HG03469 (cell line): ENCODE data around the gene ARID5B.
A peak's percentile ranks its signal among the peaks of the same experiment; 100 is the strongest.

Source experiments
- ATAC-seq: cut with Tn5 transposase; IDR thresholded peaks from one replicate; pipeline ENCODE4 v1.9.1; 2021; ENCODE audit warnings: mild to moderate bottlenecking, moderate library complexity, moderate number of reproducible peaks; ENCODE audit not compliant: unreplicated experiment

The ARID5B gene

DNA sequence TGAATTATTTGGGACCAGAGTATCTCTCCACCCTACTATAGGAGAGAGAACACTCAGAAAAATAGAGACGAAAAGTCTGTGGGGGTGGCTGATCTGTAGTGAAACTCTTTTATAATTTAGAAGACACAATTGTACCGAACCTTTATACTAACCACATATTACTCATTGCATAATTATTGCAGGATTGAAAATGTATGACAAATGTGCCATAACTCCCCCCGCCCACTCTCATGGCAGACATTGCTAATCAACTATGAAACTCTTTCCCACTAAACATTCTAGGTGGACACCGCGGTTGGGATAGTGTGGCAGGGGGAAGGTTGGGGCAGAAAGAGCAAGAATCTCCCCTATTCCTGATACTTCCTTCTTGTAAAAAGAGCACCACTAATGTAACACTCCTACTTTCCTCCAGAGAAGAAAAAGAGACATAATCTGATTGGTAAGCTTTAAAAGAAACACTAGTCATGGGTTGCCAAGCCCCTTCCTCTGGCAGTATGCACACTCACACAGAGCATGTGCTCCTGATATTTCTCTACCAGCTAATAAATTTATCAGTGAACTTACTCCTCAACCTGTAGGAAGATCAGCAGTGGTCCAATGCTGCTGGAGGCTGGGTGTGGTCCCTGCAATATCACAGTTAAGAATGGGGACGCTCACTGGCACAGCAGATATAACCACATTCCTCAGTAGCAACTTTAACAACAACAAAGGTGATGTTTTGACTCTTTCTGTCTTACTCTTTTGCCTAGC lies 18.7 kb upstream of the ARID5B start:
- peak; percentile 41 for ATAC-seq

DNA sequence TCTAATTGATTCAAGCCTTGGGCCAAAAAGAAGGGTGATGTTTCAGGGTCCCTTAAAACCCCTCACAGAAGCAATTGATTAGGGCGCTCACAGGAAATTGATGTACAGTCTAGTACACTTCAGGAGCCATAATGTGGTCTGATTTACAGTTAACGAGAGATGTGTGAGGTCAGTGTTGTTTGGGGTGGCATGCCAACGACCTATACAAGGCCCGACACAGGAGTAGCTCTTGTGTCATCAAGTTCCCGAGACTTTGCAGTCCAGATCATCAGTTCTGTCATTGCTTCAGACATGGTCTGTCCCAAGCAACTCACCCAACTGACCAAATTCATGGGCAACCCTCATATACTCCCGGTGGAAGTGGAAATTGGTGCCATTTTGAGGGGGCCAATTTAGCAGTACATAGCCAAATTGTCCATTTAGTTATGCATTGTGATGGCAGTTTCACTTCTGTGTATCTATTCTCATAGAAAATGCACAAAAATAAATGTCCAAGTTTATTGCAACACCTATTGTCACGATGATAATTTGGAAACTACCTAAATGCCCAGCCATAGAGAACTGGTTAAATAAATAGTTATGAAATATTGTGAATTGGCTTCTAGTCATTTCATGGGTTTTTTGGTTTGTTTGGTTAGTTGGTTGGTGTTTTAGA lies 18.0 kb upstream of the ARID5B start:
- no peak for ATAC-seq

DNA sequence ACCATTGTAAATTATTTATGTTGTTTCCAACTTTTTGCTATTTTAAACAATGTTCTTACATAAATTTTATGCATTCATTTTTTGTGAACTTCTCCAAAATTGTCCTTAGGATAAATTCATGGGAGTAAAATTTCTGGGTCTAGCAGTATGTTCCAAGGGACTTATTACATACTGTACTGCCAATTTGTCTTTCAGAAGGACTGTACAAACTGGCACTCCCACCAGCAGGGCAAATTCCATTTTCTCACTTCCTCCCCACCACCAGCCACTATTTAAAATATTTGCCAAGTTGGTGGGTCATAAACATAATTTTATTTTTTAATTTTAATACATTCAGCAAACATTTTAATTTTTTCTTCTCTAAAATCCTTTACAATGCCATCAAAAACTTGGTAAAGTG lies 13.7 kb upstream of the ARID5B start:
- ATAC-seq, result no peak

DNA sequence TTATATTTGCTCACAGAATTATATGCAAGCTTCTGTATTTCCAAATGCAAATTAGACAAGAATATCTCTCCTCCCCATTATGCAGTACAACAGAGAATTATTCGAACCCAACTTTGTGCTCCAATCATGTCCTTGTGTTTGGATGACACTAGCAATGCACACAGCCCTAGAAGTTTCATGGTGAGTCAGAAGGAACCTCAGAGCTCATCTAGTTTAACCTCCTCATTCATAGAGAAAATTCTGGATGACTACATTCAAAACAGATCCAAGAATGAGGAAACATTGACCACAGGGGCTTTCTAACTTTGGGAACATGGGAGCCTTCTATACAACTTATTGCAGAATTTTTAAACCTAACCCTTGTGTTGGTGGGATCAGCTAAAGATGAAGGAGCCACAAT lies 12.8 kb upstream of the ARID5B start:
- ATAC-seq, result no peak

DNA sequence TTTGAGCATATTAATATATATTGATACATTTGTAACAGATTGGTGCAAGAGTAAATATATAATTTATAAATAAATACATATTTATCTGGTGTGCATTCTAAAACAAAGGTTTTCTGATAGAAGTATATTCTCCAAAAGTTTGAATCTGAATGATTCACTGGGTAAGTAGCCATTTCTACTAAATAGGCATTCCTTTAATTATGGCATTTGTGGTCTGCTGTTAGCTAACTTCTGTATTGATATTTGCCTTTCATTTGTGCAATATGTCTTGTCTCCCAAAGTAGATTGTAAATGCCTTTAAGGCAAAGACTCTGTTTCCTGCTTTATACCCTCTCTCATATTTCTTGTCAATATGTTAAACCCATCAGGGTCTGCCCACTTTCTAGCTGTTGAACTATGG lies 11.1 kb upstream of the ARID5B start:
- no peak for ATAC-seq

DNA sequence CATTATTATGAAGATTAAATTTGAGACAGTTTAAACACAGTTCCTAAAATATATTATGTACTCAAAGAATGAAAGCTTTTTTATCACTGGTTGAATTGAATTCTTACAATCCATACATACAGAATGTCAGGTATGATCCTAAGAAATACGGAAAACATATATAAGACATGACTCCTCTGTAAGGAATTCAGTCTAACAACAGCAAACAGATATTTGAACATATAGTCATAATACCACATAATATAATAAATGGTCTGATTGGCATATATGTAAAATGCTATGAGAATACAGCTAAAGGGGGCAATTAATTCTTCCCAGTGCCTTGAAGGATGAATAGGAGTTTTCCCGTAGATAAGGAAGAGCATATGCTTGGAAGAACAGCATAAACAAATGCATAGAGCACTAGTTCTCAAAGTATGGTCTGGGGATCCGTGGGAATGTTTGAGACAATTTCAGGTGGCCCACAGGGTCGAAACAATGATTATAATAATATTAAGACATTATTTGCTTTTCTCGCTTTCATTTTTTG lies 10.6 kb upstream of the ARID5B start:
- ATAC-seq, result no peak

DNA sequence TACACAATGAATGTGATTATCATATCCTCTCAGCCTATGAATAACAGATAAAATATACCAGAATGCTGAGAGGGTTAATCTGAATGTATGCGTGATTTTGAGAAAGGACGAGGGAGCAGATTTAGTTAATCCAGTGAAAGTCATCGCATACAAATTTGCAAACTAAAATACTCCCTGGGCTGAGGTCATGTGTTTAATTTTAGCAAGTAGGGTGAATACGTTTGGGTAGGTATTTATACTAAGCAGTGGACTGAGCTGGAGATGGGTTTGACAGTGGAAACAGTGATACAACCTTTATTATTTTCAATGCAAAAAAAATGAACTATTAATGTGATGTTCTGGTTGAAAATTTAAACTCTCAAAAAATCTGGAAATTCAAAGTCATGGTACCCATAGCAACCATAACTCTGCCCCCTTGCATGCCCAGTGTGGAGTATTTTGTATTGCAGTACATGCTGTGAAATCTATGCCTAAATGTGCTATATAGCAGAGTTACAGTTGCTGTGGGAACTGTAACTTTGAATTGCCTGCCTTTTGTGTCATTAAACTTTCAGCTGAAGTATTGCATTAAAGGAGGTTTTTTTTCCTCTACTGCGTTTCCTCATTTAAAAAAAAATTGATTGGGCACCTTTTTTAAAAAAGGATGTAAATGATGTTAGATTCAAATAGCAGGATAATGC lies 9.5 kb upstream of the ARID5B start:
- ATAC-seq, result no peak

DNA sequence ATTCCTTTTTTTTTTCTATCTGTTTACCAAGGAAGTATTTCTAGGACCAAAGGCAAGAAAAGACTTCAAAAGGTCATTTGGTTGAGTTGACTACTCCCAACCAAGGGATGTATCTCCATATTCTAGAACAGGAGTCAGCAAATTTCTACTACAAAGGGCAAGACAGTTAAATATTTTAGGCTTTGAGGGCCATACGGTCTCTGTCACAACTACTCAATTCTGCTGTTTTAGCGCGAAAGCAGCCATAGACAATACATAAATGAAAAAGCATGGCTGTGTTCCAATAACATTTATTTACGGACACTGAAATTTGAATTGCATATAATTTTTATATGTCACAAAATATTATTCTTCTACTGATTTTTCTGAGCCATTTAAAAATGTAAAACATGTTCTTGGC lies 8.5 kb upstream of the ARID5B start:
- no peak for ATAC-seq

DNA sequence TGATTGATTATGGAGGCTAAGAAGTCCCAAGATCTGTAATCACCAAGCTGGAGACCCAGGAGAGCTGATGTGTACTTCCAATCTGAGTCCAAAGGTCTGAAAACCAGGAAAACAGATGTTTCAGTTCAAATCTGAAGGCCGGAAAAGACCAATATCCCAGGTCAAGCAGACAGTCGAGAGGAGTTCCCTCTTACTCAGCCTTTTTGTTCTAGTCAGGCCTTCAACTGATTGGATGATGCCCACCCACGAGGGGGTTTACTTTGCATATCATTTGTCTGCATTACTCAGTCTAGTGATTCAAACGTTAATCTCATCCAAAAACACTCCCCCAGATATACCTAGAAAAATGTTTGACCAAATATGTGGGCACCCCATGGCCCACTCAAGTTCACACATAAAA lies 7.4 kb upstream of the ARID5B start:
- ATAC-seq, result no peak

DNA sequence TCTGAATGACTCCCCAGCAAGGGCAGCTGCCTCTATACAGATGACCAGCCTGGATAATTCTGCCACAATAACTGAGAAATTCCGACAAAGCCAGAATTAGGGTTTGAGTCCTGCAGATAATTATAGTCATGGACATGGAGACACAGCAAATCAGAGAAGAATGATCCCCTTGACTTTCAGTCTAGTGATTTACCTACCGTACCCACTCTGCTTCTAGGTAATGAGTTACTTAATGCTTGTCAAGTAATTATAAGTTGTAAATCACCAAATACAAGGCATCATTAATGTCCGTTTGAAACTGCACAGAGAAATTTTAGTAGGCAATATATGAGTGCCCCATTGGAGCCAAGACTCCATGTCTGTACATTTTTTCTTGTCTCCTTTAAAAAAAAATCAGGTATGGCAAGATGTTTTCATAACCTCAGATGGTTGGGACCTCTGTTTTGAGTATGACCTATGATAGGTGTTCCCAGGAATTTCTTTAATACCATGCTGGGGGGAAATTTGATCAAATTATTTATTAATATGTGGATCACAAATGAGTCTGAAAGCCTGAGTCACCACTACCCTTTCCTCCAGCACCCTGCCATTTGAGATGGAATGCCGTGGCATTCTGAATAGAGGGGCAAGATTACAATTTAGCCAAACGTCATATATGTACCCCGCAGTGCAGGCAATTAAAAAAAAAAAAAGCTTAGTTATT lies 5.5 kb upstream of the ARID5B start:
- ATAC-seq, result no peak

DNA sequence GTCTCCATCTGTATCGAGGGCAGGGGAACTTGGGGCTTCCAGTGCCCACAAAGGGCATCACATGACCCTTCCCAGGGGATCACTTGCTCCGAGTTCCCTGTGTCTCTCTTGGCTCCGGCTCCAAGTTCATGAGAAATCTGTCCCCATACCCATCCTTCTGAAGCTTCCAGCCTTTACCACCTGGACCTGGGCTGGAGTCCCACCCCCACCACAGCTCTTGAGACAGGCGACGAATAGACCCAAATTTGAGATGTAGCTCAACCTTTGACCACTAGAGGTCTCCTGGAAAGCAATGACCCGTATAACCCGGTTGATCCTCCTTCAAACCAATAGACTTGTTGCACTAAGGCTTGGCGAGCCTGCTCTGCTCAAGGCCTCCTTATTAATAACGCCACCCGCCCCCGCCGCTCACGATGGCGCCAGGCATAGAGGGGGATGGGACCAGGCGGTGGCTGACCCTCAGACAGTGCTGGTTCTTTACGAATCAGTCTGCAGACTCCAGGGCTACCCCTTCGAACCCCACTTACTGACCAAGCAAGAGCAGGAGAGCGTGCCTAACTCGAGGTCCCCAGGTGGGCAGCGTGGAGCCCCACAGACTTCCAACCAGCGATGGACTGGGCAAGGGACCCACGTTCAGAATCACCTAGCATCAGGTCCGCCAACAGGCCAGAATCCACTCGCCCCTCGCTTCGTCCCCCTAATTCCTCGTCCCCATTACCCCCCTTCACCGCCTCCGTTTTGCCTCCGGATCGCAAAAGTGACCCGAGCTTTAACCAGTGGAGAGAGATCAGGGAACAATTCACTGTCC lies 4.4 kb upstream of the ARID5B start:
- peak; percentile 54 for ATAC-seq

DNA sequence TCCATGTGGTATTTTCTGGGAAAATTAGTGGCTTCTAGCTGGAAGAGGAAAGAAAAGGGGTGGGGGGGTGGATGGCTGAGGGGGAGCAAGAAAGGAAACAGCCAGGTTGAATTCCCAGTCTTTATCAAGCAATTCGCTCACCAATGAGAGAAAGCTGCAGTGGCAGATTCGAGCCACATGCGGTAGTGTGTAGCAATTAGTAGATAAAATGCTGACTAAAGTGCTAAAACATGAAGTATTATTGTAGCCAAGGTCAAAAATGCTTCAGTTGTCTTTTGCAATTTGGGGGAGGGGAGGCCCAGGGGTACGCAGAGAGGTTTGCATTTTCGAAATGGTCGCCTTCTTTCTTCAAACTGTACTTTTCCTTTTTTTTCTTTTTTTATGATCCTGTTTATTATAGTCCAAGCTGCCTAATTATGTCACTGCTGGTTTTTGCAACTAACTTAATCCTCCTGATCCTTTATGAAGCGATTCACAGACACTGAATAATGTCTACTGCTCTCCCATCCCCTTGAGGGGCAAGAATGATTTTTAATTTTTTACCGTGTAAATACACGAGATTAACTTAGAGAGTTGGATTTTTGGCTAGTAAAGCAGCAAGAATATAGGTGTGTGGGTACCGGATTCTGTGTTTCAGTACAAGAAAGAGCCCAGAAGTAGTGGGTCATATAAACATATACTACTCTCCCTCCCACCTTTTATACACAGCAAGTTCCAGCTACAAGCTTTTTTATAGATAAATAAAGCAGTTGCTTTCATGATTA lies 3.6 kb upstream of the ARID5B start:
- no peak for ATAC-seq

DNA sequence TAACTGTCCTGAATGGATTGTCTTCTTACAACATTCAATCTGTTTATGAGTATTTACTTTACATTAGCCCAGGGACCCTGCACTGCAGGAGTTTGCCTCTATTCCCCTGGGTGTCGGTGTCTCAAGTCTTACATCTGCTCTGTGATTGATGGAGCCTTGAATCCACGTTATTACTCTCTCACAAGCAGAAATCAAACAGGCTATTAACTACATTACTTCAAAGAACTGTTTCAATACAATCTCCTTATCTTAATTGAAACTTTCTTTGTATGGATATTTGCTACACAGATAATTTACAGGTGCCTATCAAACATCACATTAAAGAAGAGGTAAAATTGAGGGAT lies 3.1 kb upstream of the ARID5B start:
- ATAC-seq, result no peak

DNA sequence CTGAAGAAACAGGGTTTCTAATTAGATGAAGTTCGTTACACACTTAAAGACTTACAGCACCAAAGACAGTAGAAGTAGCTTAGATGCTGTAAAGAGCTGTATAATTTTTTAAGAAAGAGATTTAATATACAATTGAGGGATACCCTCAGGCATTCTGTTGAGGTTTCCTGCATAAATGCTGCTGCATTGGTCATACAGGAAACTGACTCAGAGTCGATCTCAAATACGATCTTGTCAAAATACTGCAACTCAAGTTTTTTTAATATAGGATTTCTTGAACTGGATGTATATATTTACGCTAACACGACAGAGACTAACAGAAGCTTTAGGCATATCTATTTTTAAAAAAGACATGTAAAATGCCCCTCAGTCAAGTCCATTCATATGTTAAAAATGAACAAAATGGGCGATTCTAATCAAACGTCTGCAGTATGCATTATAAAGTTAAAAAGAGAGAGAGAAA lies 2.4 kb upstream of the ARID5B start:
- no peak for ATAC-seq

DNA sequence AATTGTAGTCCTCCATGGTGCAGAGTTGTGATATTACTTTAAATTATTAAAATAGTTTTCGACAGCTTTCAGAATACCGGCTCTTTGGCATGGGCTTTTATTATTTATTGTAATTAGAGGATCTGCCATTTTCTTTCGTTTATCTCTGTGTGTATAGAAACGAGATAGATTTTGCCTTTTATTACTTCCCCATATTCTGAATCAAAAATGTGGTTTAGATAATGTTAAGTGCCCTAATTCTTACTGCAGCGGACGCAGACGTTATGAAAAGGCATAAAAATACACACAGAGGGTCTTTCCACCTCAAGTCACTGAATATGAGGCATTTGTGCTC lies 1.9 kb upstream of the ARID5B start:
- no peak for ATAC-seq

DNA sequence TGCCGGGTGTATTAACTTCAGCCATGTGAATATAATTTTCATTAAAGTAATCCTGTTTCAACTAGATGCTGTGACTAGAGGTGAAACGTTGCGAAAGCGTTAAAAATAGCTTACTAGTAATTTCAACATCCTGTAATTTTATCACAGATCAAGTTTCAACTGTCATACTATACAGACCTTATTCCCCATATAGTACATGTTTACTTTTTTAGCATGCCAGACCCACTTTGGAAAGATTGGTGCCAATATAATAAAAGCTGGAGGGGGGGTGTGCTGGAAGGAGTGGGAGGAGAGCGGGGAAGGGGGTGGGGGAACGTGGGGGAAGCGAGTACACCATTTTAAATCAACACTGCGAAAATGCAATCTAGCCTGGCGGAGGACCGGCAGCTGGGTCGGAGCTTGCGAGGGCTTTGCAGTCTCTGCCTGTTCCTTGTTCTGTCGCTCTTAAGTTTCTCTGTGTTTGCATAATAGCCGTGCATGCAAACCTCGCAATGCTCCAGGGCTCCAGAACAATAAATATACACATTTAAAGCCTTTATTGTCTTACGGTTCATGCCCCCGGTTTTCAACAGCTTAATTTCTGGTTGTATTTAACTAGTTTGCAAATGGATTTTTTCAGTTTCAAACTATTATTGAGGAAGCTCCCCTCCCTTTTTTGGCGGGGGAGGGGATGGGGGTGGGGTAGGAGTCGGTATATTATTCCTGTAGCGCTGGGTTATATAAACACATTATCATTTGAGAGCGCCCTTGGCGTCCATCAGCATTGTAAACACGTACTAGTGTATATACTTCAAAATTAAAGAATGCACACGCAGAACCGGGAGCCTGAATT lies 1.3 kb upstream of the ARID5B start:
- no peak for ATAC-seq

DNA sequence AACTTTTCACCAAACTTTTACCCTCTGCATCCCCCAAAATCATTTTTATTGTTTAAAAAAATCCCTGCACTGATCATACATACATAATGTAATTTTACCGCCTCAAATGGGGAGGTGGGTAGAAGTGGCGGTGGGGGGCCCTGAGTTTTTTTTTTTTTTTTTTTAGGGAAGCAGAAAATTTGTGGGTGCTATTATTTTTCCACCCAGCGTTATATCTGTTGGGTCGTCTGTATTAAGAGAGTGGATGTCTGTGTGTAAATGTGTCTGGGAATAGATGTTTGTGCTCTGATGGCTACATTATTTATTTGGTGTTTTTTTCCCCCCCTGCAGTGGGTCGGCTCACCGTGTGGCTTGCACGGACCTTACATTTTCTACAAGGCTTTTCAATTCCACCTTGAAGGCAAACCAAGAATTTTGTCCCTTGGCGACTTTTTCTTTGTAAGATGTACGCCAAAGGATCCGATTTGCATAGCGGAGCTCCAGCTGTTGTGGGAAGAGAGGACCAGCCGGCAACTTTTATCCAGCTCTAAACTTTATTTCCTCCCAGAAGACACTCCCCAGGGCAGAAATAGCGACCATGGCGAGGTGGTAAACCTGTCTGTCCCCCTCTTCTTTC lies 438 bp downstream of the ARID5B start:
- ATAC-seq, result no peak

DNA sequence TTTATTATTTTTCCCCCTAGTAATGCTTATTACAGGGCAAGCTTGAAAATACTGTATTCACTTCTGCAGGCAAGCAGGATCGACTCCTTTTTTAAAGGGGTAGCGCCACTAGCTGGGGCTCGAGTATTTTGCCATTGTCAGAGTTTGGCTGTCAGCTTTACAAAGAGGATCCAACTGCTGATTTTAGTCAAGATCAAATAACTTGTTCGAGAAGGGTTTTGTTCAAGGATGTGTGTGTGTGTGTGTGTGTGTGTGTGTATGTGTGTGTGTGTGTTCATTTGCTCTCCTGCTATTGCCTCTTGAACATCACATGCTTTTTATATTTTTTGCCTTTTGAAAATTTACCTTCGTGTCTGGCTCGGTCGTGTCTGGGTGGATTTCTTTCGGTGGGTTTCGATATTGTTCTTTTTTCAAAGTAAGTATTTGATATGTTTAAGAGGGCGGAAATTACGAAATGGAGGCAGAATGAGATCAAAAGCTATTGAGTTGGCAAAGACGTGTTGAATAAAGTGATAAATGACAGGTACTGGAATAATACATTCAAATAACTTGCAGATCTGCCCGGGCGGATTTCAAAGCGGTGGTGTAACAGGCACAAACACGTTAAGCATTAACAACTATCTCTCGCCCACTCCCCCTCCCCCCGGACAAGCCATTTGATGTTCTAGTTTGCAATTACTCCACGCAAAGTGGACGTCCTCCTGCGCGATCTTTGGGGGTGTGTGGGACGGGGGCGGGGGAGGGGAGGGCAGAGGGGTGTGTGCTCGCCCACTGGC lies 1.1 kb downstream of the ARID5B start:
- no peak for ATAC-seq
